ENCODE results near the gene HCRTR2.
"Not testable (repeated sequence)": the region's sequence is repeated elsewhere in the genome, so short reads cannot be mapped to it uniquely, and the experiment has no call there.

The HCRTR2 gene

GRCh38 chr6:55174211-55175026 is at the start of gene HCRTR2:
Gene HCRTR2, plus strand, starts transcription at chr6:55174515. Its CDS starts 73 bp downstream, at chr6:55174588.
- DNase-seq = no peak

- DNase-seq = no peak
Observed at GRCh38 chr6:55130806-55131324, 43.5 kb upstream of the HCRTR2 start.

- no peak for DNase-seq
Observed at GRCh38 chr6:55131616-55132015, 42.7 kb upstream of the HCRTR2 start.

GRCh38 chr6:55136916-55137315 is 37.4 kb upstream of the HCRTR2 start:
- no peak for DNase-seq

- DNase-seq = no peak
Observed at GRCh38 chr6:55137929-55138693, 36.2 kb upstream of the HCRTR2 start.

GRCh38 chr6:55141611-55142010 is 32.7 kb upstream of the HCRTR2 start:
- no peak for DNase-seq

GRCh38 chr6:55142610-55143009 is 31.7 kb upstream of the HCRTR2 start:
- no peak for DNase-seq

- no peak for DNase-seq
Observed at GRCh38 chr6:55153284-55153683, 21.0 kb upstream of the HCRTR2 start.

- DNase-seq = not testable (repeated sequence)
Observed at GRCh38 chr6:55158784-55159183, 15.5 kb upstream of the HCRTR2 start.

- no peak for DNase-seq
Observed at GRCh38 chr6:55167860-55168259, 6.5 kb upstream of the HCRTR2 start.

- no peak for DNase-seq
Observed at GRCh38 chr6:55175078-55176049, 1.0 kb downstream of the HCRTR2 start.

GRCh38 chr6:55176958-55177357 is 2.6 kb downstream of the HCRTR2 start:
- no peak for DNase-seq

GRCh38 chr6:55180258-55180657 is 5.9 kb downstream of the HCRTR2 start:
- DNase-seq = no peak

GRCh38 chr6:55182016-55182650 is 7.8 kb downstream of the HCRTR2 start:
- no peak for DNase-seq

- DNase-seq = no peak
Observed at GRCh38 chr6:55184782-55185530, 10.6 kb downstream of the HCRTR2 start.

- no peak for DNase-seq
Observed at GRCh38 chr6:55198715-55199114, 24.4 kb downstream of the HCRTR2 start.

- no peak for DNase-seq
Observed at GRCh38 chr6:55199239-55199638, 24.9 kb downstream of the HCRTR2 start.

- no peak for DNase-seq
Observed at GRCh38 chr6:55208478-55209458, 34.5 kb downstream of the HCRTR2 start.

- no peak for DNase-seq
Observed at GRCh38 chr6:55210952-55211351, 36.6 kb downstream of the HCRTR2 start.

- DNase-seq = no peak
Observed at GRCh38 chr6:55212156-55212555, 37.8 kb downstream of the HCRTR2 start.
